Tibial nerve (tissue), 4 donors: Measurements from ENCODE around the gene KHDRBS1. TPM values are rescaled to one million over a fixed set of nuclear protein-coding genes. Genes with fewer than 3 reads are reported as not detected.
"Not testable (repeated sequence)": the region's sequence is repeated elsewhere in the genome, so short reads cannot be mapped to it uniquely, and the experiment has no call there.

Source experiments
- DNase-seq, 2 donors: peaks; one replicate each; pipeline ENCODE4 v3.0.0-alpha.2; 2019; ENCODE audit warnings: low spot score in 2 of 2
- H3K27ac ChIP-seq, 4 donors: fragments of 200-600 bp; sonication (generic) in 3 of 4; one replicate each; pipeline ENCODE4 v1.5.1; 2017 to 2019; ENCODE audit warnings: mild to moderate bottlenecking in 1 of 4
- H3K27me3 ChIP-seq, 2 donors: fragments of 200-600 bp; sonication (generic) in 1 of 2; one replicate each; pipeline versions ENCODE4 v1.5.1 to v1.6.0; 2017 to 2019
- H3K36me3 ChIP-seq, 3 donors: fragments of 200-600 bp; sonication (generic); one replicate each; pipeline ENCODE4 v1.5.1; 2018 to 2019
- H3K4me1 ChIP-seq, 4 donors: fragments of 200-600 bp; sonication (generic) in 3 of 4; one replicate each; pipeline ENCODE4 v1.5.1; 2017 to 2019
- H3K4me3 ChIP-seq, 4 donors: fragments of 200-600 bp; sonication (generic) in 3 of 4; one replicate each; pipeline ENCODE4 v1.5.1; 2017 to 2019; ENCODE audit warnings: mild to moderate bottlenecking in 1 of 4, moderate library complexity in 1 of 4
- H3K9me3 ChIP-seq, 4 donors: fragments of 200-600 bp; sonication (generic) in 3 of 4; one replicate each; pipeline ENCODE4 v1.5.1; 2017 to 2019
- CTCF ChIP-seq, 5 experiments: fragments of 200-600 bp in 3 of 5; fragments of 450-650 bp in 2 of 5; sonication (generic) in 3 of 5; IDR thresholded peaks; one replicate each; pipeline ENCODE4 v1.5.1; 2016 to 2019; ENCODE audit warnings: antibody characterized with exemption in 5 of 5, mild to moderate bottlenecking in 3 of 5, moderate library complexity in 2 of 5
- EP300 ChIP-seq, 2 donors: sonication (generic); formaldehyde crosslinking; IDR thresholded peaks; one replicate each; pipeline ENCODE4 v1.6.1; 2017; ENCODE audit warnings: antibody characterized with exemption in 2 of 2, mild to moderate bottlenecking in 1 of 2
- POLR2A ChIP-seq, 2 donors: fragments of 450-650 bp; IDR thresholded peaks; one replicate each; pipeline ENCODE4 v1.6.1; 2017; ENCODE audit warnings: antibody characterized with exemption in 2 of 2, mild to moderate bottlenecking in 2 of 2, moderate library complexity in 2 of 2
- WGBS, 2 donors: methylation state at CpG; one replicate each; pipeline ENCODE4 v1.1.5; 2018; 5-methylcytosine and 5-hydroxymethylcytosine counted together
- small RNA-seq: library from RNA; depleted of rRNA; stranded (forward); fragments of <200 nt; gene quantifications from one replicate; pipeline ENCODE3, GENCODE V24; 2016
- total RNA-seq, 4 donors: library from RNA; depleted of rRNA; stranded (reverse); fragments of >200 nt; gene quantifications; one replicate each; pipeline ENCODE4 v1.1.0, GENCODE V29; 2016

KHDRBS1 gene
- total RNA-seq, 4 donors from 2014 or later, result 61.5 to 92.6 (median 78.6) TPM

- Histone ChIP-seq H3K9me3 (no peaks in the 10 kb centered on the region), H3K27me3 (no peaks in the 10 kb centered on the region), H3K27ac (no peak overlapping the region), H3K36me3 (peaks cover 0 to 50% (median 14%) of the 10 kb centered on the region in 3 donors), H3K4me1 (peaks cover 0 to 24% (median 6%) of the 10 kb centered on the region in 4 donors), H3K4me3 (no peak overlapping the region)
- WGBS, 2 donors, result 91 to 95% methylated on average over 9 of the region's 9 CpGs
- DNase-seq, result no peak
- TF ChIP-seq CTCF (IDR thresholded peaks at IDR 0.05) (no peak), EP300 (IDR thresholded peaks at IDR 0.05) (no peak), POLR2A (IDR thresholded peaks at IDR 0.05) (no peak)
These were observed 61.2 kb downstream of the KHDRBS1 start for GRCh38 chr1:32074841-32075240.

- Histone ChIP-seq H3K4me3 (no peak overlapping the region), H3K36me3 (peaks cover 0 to 76% (median 14%) of the 10 kb centered on the region in 3 donors), H3K27me3 (no peaks in the 10 kb centered on the region), H3K9me3 (no peaks in the 10 kb centered on the region), H3K27ac (no peak overlapping the region), H3K4me1 (peaks cover 0 to 12% (median 6%) of the 10 kb centered on the region in 4 donors)
- TF ChIP-seq EP300 (IDR thresholded peaks at IDR 0.05) (no peak), CTCF (IDR thresholded peaks at IDR 0.05) (no peak), POLR2A (IDR thresholded peaks at IDR 0.05) (no peak)
- DNase-seq, result no peak
- 60 to 75% methylated on average over 3 of the region's 3 CpGs for WGBS, 2 donors
These were observed 63.8 kb downstream of the KHDRBS1 start for GRCh38 chr1:32077451-32077850.

GRCh38 chr1:32082022-32082421 is 68.4 kb downstream of the KHDRBS1 start:
- DNase-seq, result no peak
- Histone ChIP-seq H3K27me3 (no peaks in the 10 kb centered on the region), H3K4me1 (no peaks in the 10 kb centered on the region), H3K36me3 (peaks cover 0 to 97% (median 8%) of the 10 kb centered on the region in 3 donors), H3K4me3 (no peak overlapping the region), H3K27ac (no peak overlapping the region), H3K9me3 (no peaks in the 10 kb centered on the region)
- no peak for TF ChIP-seq POLR2A (IDR thresholded peaks at IDR 0.05)
- TF ChIP-seq EP300 (IDR thresholded peaks at IDR 0.05), result no peak
- 67 to 87% methylated on average over 1 of the region's 1 CpG for WGBS, 2 donors

- H3K27me3 ChIP-seq, H3K9me3 ChIP-seq, H3K4me3 ChIP-seq, H3K27ac ChIP-seq, H3K4me1 ChIP-seq, DNase-seq: not testable (repeated sequence)
- WGBS, 2 donors, result 93 to 97% methylated on average over 2 of the region's 2 CpGs
- H3K36me3 ChIP-seq, result peaks cover 0 to 92% (median 0%) of the 10 kb centered on the region in 3 donors
These were observed 72.7 kb downstream of the KHDRBS1 start for GRCh38 chr1:32086381-32086780.

GRCh38 chr1:32091176-32091575 is 77.5 kb downstream of the KHDRBS1 start:
- H3K4me3 ChIP-seq, result no peak overlapping the region
- DNase-seq, result no peak
- no peaks in the 10 kb centered on the region for H3K4me1 ChIP-seq
- no peaks in the 10 kb centered on the region for H3K9me3 ChIP-seq
- 94 to 98% methylated on average over 8 of the region's 8 CpGs for WGBS, 2 donors
- H3K27me3 ChIP-seq, result no peaks in the 10 kb centered on the region
- H3K27ac ChIP-seq, result no peak overlapping the region
- peaks cover 0 to 94% (median 15%) of the 10 kb centered on the region in 3 donors for H3K36me3 ChIP-seq
- TF ChIP-seq CTCF (IDR thresholded peaks at IDR 0.05), result no peak
- TF ChIP-seq EP300 (IDR thresholded peaks at IDR 0.05), result no peak
- TF ChIP-seq POLR2A (IDR thresholded peaks at IDR 0.05), result no peak

GRCh38 chr1:32091591-32091990 is 77.9 kb downstream of the KHDRBS1 start:
- no peak for DNase-seq
- WGBS, 2 donors, result 90 to 92% methylated on average over 10 to 11 of the region's 15 CpGs
- H3K36me3 ChIP-seq, result peaks cover 0 to 94% (median 15%) of the 10 kb centered on the region in 3 donors
- no peaks in the 10 kb centered on the region for H3K9me3 ChIP-seq
- TF ChIP-seq EP300 (IDR thresholded peaks at IDR 0.05) (no peak), POLR2A (IDR thresholded peaks at IDR 0.05) (no peak), CTCF (IDR thresholded peaks at IDR 0.05) (no peak)
- H3K27ac ChIP-seq, result no peak overlapping the region
- no peaks in the 10 kb centered on the region for H3K4me1 ChIP-seq
- no peaks in the 10 kb centered on the region for H3K27me3 ChIP-seq
- H3K4me3 ChIP-seq, result no peak overlapping the region

Small RNA genes lying within 50 kb of the gene (small RNA-seq; reads per million reads assigned to genes)
- gene MIR5585 (not detected), gene RF00017 (not detected)

Other genes with a start within 250 kb of the KHDRBS1 start
- 10 to 100 TPM in 1 of 4 donors, 1 to 10 TPM in 3; 1.6 to 10.5 (median 4.1) TPM for gene ADGRB2, start 249.5 kb upstream of the KHDRBS1 start, total RNA-seq
- 10 to 100 TPM in 1 of 4 donors, under 1 TPM in 2, not detected in 1; 0.42 to 14.1 (median 0.66) TPM for gene SPOCD1, start 197.8 kb upstream of the KHDRBS1 start, total RNA-seq
- 100 to 1,000 TPM; 127 to 184 (median 159) TPM for gene PTP4A2, start 75.5 kb upstream of the KHDRBS1 start, total RNA-seq
- 10 to 100 TPM in 2 of 4 donors, 1 to 10 TPM in 2; 3.7 to 13.2 (median 7.3) TPM for gene TMEM39B, start 59.1 kb downstream of the KHDRBS1 start, total RNA-seq
- gene KPNA6, start 94.2 kb downstream of the KHDRBS1 start, total RNA-seq, result 10 to 100 TPM; 30.3 to 39.3 (median 33.5) TPM
- 10 to 100 TPM; 41.4 to 52.0 (median 49.5) TPM for gene TXLNA, start 165.8 kb downstream of the KHDRBS1 start, total RNA-seq
- 10 to 100 TPM in 1 of 4 donors, 1 to 10 TPM in 3; 2.7 to 12.0 (median 6.2) TPM for gene CCDC28B, start 186.7 kb downstream of the KHDRBS1 start, total RNA-seq
- gene IQCC, start 191.8 kb downstream of the KHDRBS1 start, total RNA-seq, result 1 to 10 TPM; 2.4 to 4.7 (median 3.7) TPM
- gene DCDC2B, start 195.2 kb downstream of the KHDRBS1 start, total RNA-seq, result not detected
- gene TMEM234, start 208.5 kb downstream of the KHDRBS1 start, total RNA-seq, result 10 to 100 TPM; 22.5 to 29.0 (median 26.3) TPM
- 100 to 1,000 TPM; 121 to 172 (median 152) TPM for gene EIF3I, start 208.5 kb downstream of the KHDRBS1 start, total RNA-seq
- gene FAM167B, start 233.4 kb downstream of the KHDRBS1 start, total RNA-seq, result 1 to 10 TPM; 1.4 to 5.4 (median 3.5) TPM
- 1 to 10 TPM; 1.1 to 6.9 (median 2.0) TPM for gene LCK, start 237.4 kb downstream of the KHDRBS1 start, total RNA-seq